Upper lobe of left lung (tissue), 6 donors: ENCODE measurements around the gene PCSK1. TPM values are rescaled to one million over a fixed set of nuclear protein-coding genes. Genes with fewer than 3 reads are reported as not detected.

Source experiments
- ATAC-seq, 2 donors: fragments of 200-7000 bp; cut with Tn5 transposase; one replicate each; pipeline ENCODE4 v1.9.1; 2022; ENCODE audit warnings: mild to moderate bottlenecking in 2 of 2, moderate library complexity in 2 of 2; ENCODE audit not compliant: low FRiP score in 2 of 2
- DNase-seq, 2 donors: peaks; one replicate each; pipeline ENCODE4 v3.0.0-alpha.2; 2019 to 2020
- H3K27ac ChIP-seq, 4 donors: fragments of 200-600 bp; sonication (generic); one replicate each; pipeline ENCODE4 v1.5.1; 2016 to 2019
- H3K27me3 ChIP-seq, 4 donors: fragments of 200-600 bp; sonication (generic); one replicate each; pipeline ENCODE4 v1.5.1; 2017 to 2019
- H3K36me3 ChIP-seq, 4 donors: fragments of 200-600 bp; sonication (generic); one replicate each; pipeline ENCODE4 v1.5.1; 2016 to 2019
- H3K4me1 ChIP-seq, 4 donors: fragments of 200-600 bp; sonication (generic); one replicate each; pipeline ENCODE4 v1.5.1; 2018 to 2019
- H3K4me3 ChIP-seq, 4 donors: fragments of 200-600 bp; sonication (generic); one replicate each; pipeline ENCODE4 v1.5.1; 2017 to 2019; ENCODE audit warnings: mild to moderate bottlenecking in 2 of 4, moderate library complexity in 1 of 4
- H3K9me3 ChIP-seq, 4 donors: fragments of 200-600 bp; sonication (generic); one replicate each; pipeline ENCODE4 v1.5.1; 2018 to 2019
- CTCF ChIP-seq, 6 experiments: fragments of 450-650 bp in 4 of 6; fragments of 200-600 bp in 2 of 6; sonication (generic) in 2 of 6; IDR thresholded peaks; one replicate each; pipeline ENCODE4 v1.5.1; 2016 to 2019; ENCODE audit warnings: antibody characterized with exemption in 6 of 6
- EP300 ChIP-seq, 4 donors: sonication (generic); formaldehyde crosslinking; IDR thresholded peaks; one replicate each; pipeline ENCODE4 v1.5.1; 2017; ENCODE audit warnings: antibody characterized with exemption in 4 of 4, control low read depth in 2 of 4
- POLR2A ChIP-seq, 4 donors: fragments of 450-650 bp; IDR thresholded peaks; one replicate each; pipeline ENCODE4 v1.5.1; 2016 to 2017; ENCODE audit warnings: antibody characterized with exemption in 4 of 4, mild to moderate bottlenecking in 2 of 4
- POLR2AphosphoS5 ChIP-seq, 2 donors: sonication (generic); formaldehyde crosslinking; IDR thresholded peaks; one replicate each; pipeline ENCODE4 v1.5.1; 2017; ENCODE audit warnings: antibody characterized with exemption in 2 of 2
- WGBS, 2 donors: methylation state at CpG; one replicate each; pipeline ENCODE4 v1.1.5; 2017 to 2018; 5-methylcytosine and 5-hydroxymethylcytosine counted together
- total RNA-seq, 6 donors: library from RNA; depleted of rRNA in 4 of 6; stranded (reverse); fragments of >200 nt in 4 of 6; gene quantifications; one replicate each; pipeline versions ENCODE4 v1.1.0 to v1.2.1, GENCODE V29; 2016 to 2021
- donor health status: DM: no; HTN: no; CAD: no; lungs with moderate emphysema.
- donor health status: DM: no; HTN: yes; CAD: no; lungs with severe emphysema.

PCSK1 gene
- total RNA-seq, 6 donors from 2014 or later: 0.20 to 0.79 (median 0.24) TPM; not detected in 3

GRCh38 chr5:96412868-96413449 lies 20.1 kb downstream of the PCSK1 start:
- H3K27ac ChIP-seq: no peak overlapping the region
- TF ChIP-seq EP300 (IDR thresholded peaks at IDR 0.05) (no peak), POLR2AphosphoS5 (IDR thresholded peaks at IDR 0.05) (no peak), CTCF (IDR thresholded peaks at IDR 0.05) (no peak), POLR2A (IDR thresholded peaks at IDR 0.05) (no peak)
- ATAC-seq: no peak
- no peak overlapping the region for H3K4me3 ChIP-seq
- no peaks in the 10 kb centered on the region for H3K36me3 ChIP-seq
- no peaks in the 10 kb centered on the region for H3K9me3 ChIP-seq
- no peaks in the 10 kb centered on the region for H3K27me3 ChIP-seq
- WGBS, 2 donors: 56 to 77% methylated on average over 3 of the region's 3 CpGs
- no peaks in the 10 kb centered on the region for H3K4me1 ChIP-seq
- no peak for DNase-seq

- DNase-seq: no peak
- no peak for TF ChIP-seq POLR2AphosphoS5 (IDR thresholded peaks at IDR 0.05)
- TF ChIP-seq EP300 (IDR thresholded peaks at IDR 0.05): no peak
- no peak for TF ChIP-seq POLR2A (IDR thresholded peaks at IDR 0.05)
- no peak for TF ChIP-seq CTCF (IDR thresholded peaks at IDR 0.05)
- no peaks in the 10 kb centered on the region for H3K4me1 ChIP-seq
- no peak for ATAC-seq
- WGBS, 2 donors: 86 to 96% methylated on average over 7 of the region's 7 CpGs
- no peak overlapping the region for H3K4me3 ChIP-seq
- no peak overlapping the region for H3K27ac ChIP-seq
- H3K9me3 ChIP-seq: no peaks in the 10 kb centered on the region
- no peaks in the 10 kb centered on the region for H3K36me3 ChIP-seq
- H3K27me3 ChIP-seq: no peaks in the 10 kb centered on the region
Measured at GRCh38 chr5:96410013-96410412, 23.0 kb downstream of the PCSK1 start.

GRCh38 chr5:96408841-96409538 lies 24.1 kb downstream of the PCSK1 start:
- DNase-seq (no peak), ATAC-seq (no peak)
- H3K36me3 ChIP-seq: no peaks in the 10 kb centered on the region
- TF ChIP-seq EP300 (IDR thresholded peaks at IDR 0.05) (no peak), CTCF (IDR thresholded peaks at IDR 0.05) (no peak), POLR2A (IDR thresholded peaks at IDR 0.05) (no peak), POLR2AphosphoS5 (IDR thresholded peaks at IDR 0.05) (no peak)
- H3K4me1 ChIP-seq: no peaks in the 10 kb centered on the region
- no peaks in the 10 kb centered on the region for H3K27me3 ChIP-seq
- H3K4me3 ChIP-seq: no peak overlapping the region
- H3K27ac ChIP-seq: no peak overlapping the region
- 86 to 91% methylated on average over 13 of the region's 13 CpGs for WGBS, 2 donors
- H3K9me3 ChIP-seq: no peaks in the 10 kb centered on the region

GRCh38 chr5:96408210-96408777 lies 24.8 kb downstream of the PCSK1 start:
- Histone ChIP-seq H3K27ac (no peak overlapping the region), H3K4me1 (no peaks in the 10 kb centered on the region), H3K9me3 (no peaks in the 10 kb centered on the region), H3K36me3 (no peaks in the 10 kb centered on the region), H3K27me3 (no peaks in the 10 kb centered on the region), H3K4me3 (no peak overlapping the region)
- WGBS, 2 donors: 72 to 73% methylated on average over 13 of the region's 13 CpGs
- DNase-seq (peak in 1 of 2 donors; percentile 13), ATAC-seq (peak in 1 of 2 donors; percentile 49)
- TF ChIP-seq POLR2AphosphoS5 (IDR thresholded peaks at IDR 0.05) (no peak), EP300 (IDR thresholded peaks at IDR 0.05) (no peak), CTCF (IDR thresholded peaks at IDR 0.05) (no peak), POLR2A (IDR thresholded peaks at IDR 0.05) (no peak)
